WTC11 (cell line): ENCODE measurements around the gene N4BP2L2.

Source experiments
- CREM ChIP-seq: sonication (generic); formaldehyde crosslinking; IDR thresholded peaks from 2 replicates; pipeline ENCODE4 v1.8.1; 2022; ENCODE audit warnings: mild to moderate bottlenecking, missing genetic modification reagents, moderate library complexity
- CTCF ChIP-seq: fragments of 200-600 bp; IDR thresholded peaks from 2 replicates; pipeline ENCODE4 v1.8.0; 2022; ENCODE audit warnings: antibody characterized with exemption
- NR1H2 ChIP-seq: sonication (generic); formaldehyde crosslinking; IDR thresholded peaks from 2 replicates; pipeline ENCODE4 v1.9.0; 2021; ENCODE audit warnings: mild to moderate bottlenecking, moderate library complexity, missing genetic modification reagents
- ZBTB21 ChIP-seq: sonication (generic); formaldehyde crosslinking; IDR thresholded peaks from 2 replicates; pipeline ENCODE4 v1.8.1; 2023; ENCODE audit warnings: mild to moderate bottlenecking, missing genetic modification reagents, borderline replicate concordance

GRCh38 chr13:32504876-32505275, 33.7 kb downstream of the N4BP2L2 start:
- TF ChIP-seq ZBTB21 (CRISPR knock-in tag) (no peak), NR1H2 (CRISPR knock-in tag) (no peak), CREM (CRISPR knock-in tag) (no peak), CTCF (no peak)
